Measurements from ENCODE around the gene LPA. TPM values are rescaled to one million over a fixed set of nuclear protein-coding genes. Genes with fewer than 3 reads are reported as not detected.

The LPA gene
- total RNA-seq, 1 donor from 2014 or later = not detected

- ATAC-seq (ENCODE audit: low read depth) = no peak
- peaks cover 7% of the 10 kb centered on the region for H3K9me3 Mint-ChIP-seq
- H3K27me3 Mint-ChIP-seq = peaks cover 14% of the 10 kb centered on the region
- ChIA-PET CTCF (interaction anchor here (0.8 kb wide), 1 partner anchor 28 kb away, joined by 3 read pairs; no protein-coding TSS in a partner anchor), POLR2A (no interaction called here)
- TF ChIP-seq CTCF (IDR thresholded peaks at IDR 0.05) = no peak
- no peak overlapping the region for H3K4me3 Mint-ChIP-seq
- no peaks in the 10 kb centered on the region for H3K36me3 Mint-ChIP-seq (ENCODE audit: low read depth)
- H3K27ac Mint-ChIP-seq = no peak overlapping the region
- DNase-seq = no peak
- no peaks in the 10 kb centered on the region for H3K4me1 Mint-ChIP-seq
- intact Hi-C loops (cut with micrococcal nuclease) = no loop called here
These were observed 158.1 kb downstream of the LPA start for GRCh38 chr6:160505970-160506369.

- H3K27me3 Mint-ChIP-seq = peaks cover 12% of the 10 kb centered on the region
- no peaks in the 10 kb centered on the region for H3K36me3 Mint-ChIP-seq (ENCODE audit: low read depth)
- ChIA-PET CTCF (no interaction called here), POLR2A (no interaction called here)
- TF ChIP-seq CTCF (IDR thresholded peaks at IDR 0.05) = no peak
- intact Hi-C loops (cut with micrococcal nuclease) = no loop called here
- no peak overlapping the region for H3K27ac Mint-ChIP-seq
- ATAC-seq (ENCODE audit: low read depth) (no peak), DNase-seq (no peak)
- H3K4me1 Mint-ChIP-seq = no peaks in the 10 kb centered on the region
- H3K9me3 Mint-ChIP-seq = peaks cover 7% of the 10 kb centered on the region
- H3K4me3 Mint-ChIP-seq = no peak overlapping the region
These were observed 163.4 kb downstream of the LPA start for GRCh38 chr6:160500639-160501038.

GRCh38 chr6:160494576-160494975 lies 169.5 kb downstream of the LPA start:
- no peaks in the 10 kb centered on the region for H3K36me3 Mint-ChIP-seq (ENCODE audit: low read depth)
- no peak for ATAC-seq (ENCODE audit: low read depth)
- intact Hi-C loops (cut with micrococcal nuclease) = no loop called here
- no peak for TF ChIP-seq CTCF (IDR thresholded peaks at IDR 0.05)
- H3K4me1 Mint-ChIP-seq = no peaks in the 10 kb centered on the region
- POLR2A ChIA-PET = no interaction called here
- H3K27me3 Mint-ChIP-seq = peaks cover 6% of the 10 kb centered on the region
- DNase-seq = no peak
- H3K9me3 Mint-ChIP-seq = no peaks in the 10 kb centered on the region
- H3K4me3 Mint-ChIP-seq = no peak overlapping the region
- CTCF ChIA-PET = no interaction called here
- no peak overlapping the region for H3K27ac Mint-ChIP-seq

GRCh38 chr6:160489091-160489490 lies 175.0 kb downstream of the LPA start:
- CTCF ChIA-PET = no interaction called here

GRCh38 chr6:160487116-160487515 lies 177.0 kb downstream of the LPA start:
- Mint-ChIP-seq H3K27me3 (peaks cover 2% of the 10 kb centered on the region), H3K27ac (no peak overlapping the region), H3K4me1 (no peaks in the 10 kb centered on the region), H3K36me3 (ENCODE audit: low read depth) (no peaks in the 10 kb centered on the region), H3K9me3 (no peaks in the 10 kb centered on the region), H3K4me3 (no peak overlapping the region)
- ChIA-PET POLR2A (no interaction called here), CTCF (no interaction called here)
- no peak for ATAC-seq (ENCODE audit: low read depth)
- DNase-seq = no peak
- intact Hi-C loops (cut with micrococcal nuclease) = no loop called here
- TF ChIP-seq CTCF (IDR thresholded peaks at IDR 0.05) = no peak

More at GRCh38 chr6:160489091-160489490, 175.0 kb downstream of the LPA start:
- Mint-ChIP-seq H3K27ac (no peak overlapping the region), H3K27me3 (peaks cover 2% of the 10 kb centered on the region), H3K4me1 (no peaks in the 10 kb centered on the region), H3K9me3 (no peaks in the 10 kb centered on the region), H3K4me3 (no peak overlapping the region), H3K36me3 (ENCODE audit: low read depth) (no peaks in the 10 kb centered on the region)
- ATAC-seq (ENCODE audit: low read depth) = no peak
- no peak for DNase-seq
- intact Hi-C loops (cut with micrococcal nuclease) = no loop called here
- no peak for TF ChIP-seq CTCF (IDR thresholded peaks at IDR 0.05)
- POLR2A ChIA-PET = no interaction called here

Other genes with a start within 250 kb of the LPA start
- gene PLG, start 38.0 kb upstream of the LPA start, total RNA-seq = 0.27 and 0.31 TPM in 2 replicates

Data from activated B cell treated with CpG ODN at 0.5 μM for 24 hours (primary cell).